Endodermal cell (in vitro differentiated cells): ENCODE data around the gene MYBPC3. TPM values are rescaled to one million over a fixed set of nuclear protein-coding genes. Genes with fewer than 3 reads are reported as not detected.

Experiments
- DNase-seq: peaks from one replicate; pipeline ENCODE4 v3.0.0-alpha.2; 2017
- H3K27ac ChIP-seq: 2 replicates; pipeline ENCODE4 v1.5.1; 2013; ENCODE audit warnings: mild to moderate bottlenecking, low read depth, low read length, moderate library complexity
- H3K27me3 ChIP-seq: 2 replicates; pipeline ENCODE4 v1.6.1; 2013; ENCODE audit warnings: mild to moderate bottlenecking, low read length, moderate library complexity; ENCODE audit not compliant: insufficient read depth, control insufficient read depth, poor library complexity, severe bottlenecking
- H3K36me3 ChIP-seq: 2 replicates; pipeline ENCODE4 v1.7.0; 2013; ENCODE audit warnings: mild to moderate bottlenecking, low read length, moderate library complexity; ENCODE audit not compliant: control insufficient read depth, insufficient read depth
- H3K4me1 ChIP-seq: one replicate; pipeline ENCODE4 v1.7.0; 2013; ENCODE audit warnings: low read length; ENCODE audit not compliant: control insufficient read depth, insufficient read depth
- H3K4me3 ChIP-seq: 2 replicates; pipeline ENCODE4 v1.5.1; 2013; ENCODE audit warnings: mild to moderate bottlenecking, low read length, moderate library complexity
- H3K9ac ChIP-seq: 2 replicates; pipeline ENCODE4 v1.6.1; 2013; ENCODE audit warnings: mild to moderate bottlenecking, low read length, moderate library complexity; ENCODE audit not compliant: poor library complexity, severe bottlenecking; ENCODE audit errors: extremely low read depth
- H3K9me3 ChIP-seq: 2 replicates; pipeline ENCODE4 v1.6.1; 2013; ENCODE audit warnings: mild to moderate bottlenecking, low read length, moderate library complexity; ENCODE audit not compliant: control insufficient read depth
- H3K27ac Mint-ChIP-seq: 2 replicates; pipeline ENCODE4 v1.8.0; 2020; ENCODE audit warnings: mixed read lengths
- H3K27me3 Mint-ChIP-seq: 2 replicates; pipeline ENCODE4 v1.8.0; 2021; ENCODE audit warnings: mild to moderate bottlenecking, mixed read lengths; ENCODE audit not compliant: insufficient read depth
- H3K36me3 Mint-ChIP-seq: 2 replicates; pipeline ENCODE4 v1.8.0; 2020; ENCODE audit warnings: low read depth, mixed read lengths
- H3K4me1 Mint-ChIP-seq: 2 replicates; pipeline ENCODE4 v1.8.0; 2020; ENCODE audit warnings: mixed read lengths
- H3K4me3 Mint-ChIP-seq: 2 replicates; pipeline ENCODE4 v1.8.0; 2020; ENCODE audit warnings: mild to moderate bottlenecking, moderate library complexity, mixed read lengths
- H3K9me3 Mint-ChIP-seq: 2 replicates; pipeline ENCODE4 v1.8.0; 2020; ENCODE audit warnings: mild to moderate bottlenecking, mixed read lengths
- CTCF ChIP-seq: fragments of 200-600 bp; sonication (generic); conservative IDR thresholded peaks from 2 replicates; pipeline ENCODE4 v1.5.0; 2021; ENCODE audit warnings: antibody characterized with exemption, mild to moderate bottlenecking
- WGBS, 2 experiments: methylation state at CpG; one replicate each; pipeline versions ENCODE4 v1.1.5 to v1.1.7; 2013; ENCODE audit warnings: missing lambda C conversion rate in 2 of 2, mixed read lengths in 1 of 2; ENCODE audit not compliant: insufficient coverage in 1 of 2, insufficient read length in 1 of 2; 5-methylcytosine and 5-hydroxymethylcytosine counted together
- total RNA-seq, 2 donors: library from RNA; stranded (reverse); fragmentation: NEBNext Ultra II Directional in 1 of 2; extraction: Animal tissue kit (Norgen Biotek cat#: 25700) in 1 of 2; gene quantifications; 2 replicates in 1 of 2; 3 replicates in 1 of 2; pipeline ENCODE4 v1.2.1, GENCODE V29; 2021

MYBPC3 gene
- total RNA-seq, 2 donors from 2014 or later: 0.07 TPM; not detected in 1

- WGBS, 2 experiments: 96% methylated on average over 13 to 15 of the region's 15 CpGs
These were observed 9.6 kb downstream of the MYBPC3 start for GRCh38 chr11:47342854-47343253.

GRCh38 chr11:47342036-47342803 lies 10.3 kb downstream of the MYBPC3 start:
- H3K4me3 ChIP-seq: no peak overlapping the region
- WGBS, 2 experiments: 90 to 96% methylated on average over 18 to 24 of the region's 24 CpGs
- no peaks in the 10 kb centered on the region for H3K4me1 Mint-ChIP-seq
- H3K36me3 ChIP-seq: no peaks in the 10 kb centered on the region
- H3K9ac ChIP-seq: no peak overlapping the region
- DNase-seq: no peak
- no peaks in the 10 kb centered on the region for H3K27me3 Mint-ChIP-seq
- H3K9me3 Mint-ChIP-seq: no peaks in the 10 kb centered on the region
- H3K4me1 ChIP-seq: no peaks in the 10 kb centered on the region
- no peak for TF ChIP-seq CTCF
- H3K9me3 ChIP-seq: no peaks in the 10 kb centered on the region
- H3K4me3 Mint-ChIP-seq: no peak overlapping the region
- H3K27me3 ChIP-seq: no peaks in the 10 kb centered on the region
- H3K27ac Mint-ChIP-seq: no peak overlapping the region
- no peak overlapping the region for H3K27ac ChIP-seq
- no peaks in the 10 kb centered on the region for H3K36me3 Mint-ChIP-seq

More at GRCh38 chr11:47342854-47343253, 9.6 kb downstream of the MYBPC3 start:
- Histone ChIP-seq H3K27me3 (no peaks in the 10 kb centered on the region), H3K36me3 (no peaks in the 10 kb centered on the region), H3K9ac (no peak overlapping the region), H3K4me3 (no peak overlapping the region), H3K27ac (no peak overlapping the region), H3K9me3 (no peaks in the 10 kb centered on the region), H3K4me1 (no peaks in the 10 kb centered on the region)
- no peak for TF ChIP-seq CTCF
- no peak for DNase-seq
- Mint-ChIP-seq H3K36me3 (no peaks in the 10 kb centered on the region), H3K27me3 (no peaks in the 10 kb centered on the region), H3K4me1 (no peaks in the 10 kb centered on the region), H3K4me3 (no peak overlapping the region), H3K9me3 (no peaks in the 10 kb centered on the region), H3K27ac (no peak overlapping the region)

GRCh38 chr11:47340980-47341775 lies 11.3 kb downstream of the MYBPC3 start:
- Mint-ChIP-seq H3K27me3 (no peaks in the 10 kb centered on the region), H3K36me3 (no peaks in the 10 kb centered on the region), H3K4me1 (no peaks in the 10 kb centered on the region), H3K4me3 (no peak overlapping the region), H3K27ac (no peak overlapping the region), H3K9me3 (no peaks in the 10 kb centered on the region)
- H3K27ac ChIP-seq: no peak overlapping the region
- no peaks in the 10 kb centered on the region for H3K9me3 ChIP-seq
- TF ChIP-seq CTCF: no peak
- 73 to 82% methylated on average over 13 to 18 of the region's 18 CpGs for WGBS, 2 experiments
- H3K36me3 ChIP-seq: no peaks in the 10 kb centered on the region
- no peak overlapping the region for H3K4me3 ChIP-seq
- no peaks in the 10 kb centered on the region for H3K27me3 ChIP-seq
- peak; percentile 45 for DNase-seq
- no peaks in the 10 kb centered on the region for H3K4me1 ChIP-seq
- no peak overlapping the region for H3K9ac ChIP-seq
